MM.1S (cell line): Measurements from ENCODE around the gene TCF3.

ENCODE experiments used
- DNase-seq: peaks from one replicate; pipeline ENCODE4 v3.0.0-alpha.2; 2015
- H2AFZ ChIP-seq: fragments of 300-600 bp; sonication (generic); 2 replicates; pipeline ENCODE4 v1.6.0; 2016; ENCODE audit warnings: antibody characterized with exemption, low read length
- H3F3A ChIP-seq: fragments of 300-600 bp; sonication (generic); 2 replicates; pipeline ENCODE4 v1.6.1; 2016; ENCODE audit warnings: mild to moderate bottlenecking, antibody characterized with exemption, low read length, moderate library complexity, mixed read lengths; ENCODE audit not compliant: insufficient read depth
- H3K27ac ChIP-seq: fragments of 300-600 bp; sonication (generic); 2 replicates; pipeline ENCODE4 v1.5.1; 2016; ENCODE audit warnings: mild to moderate bottlenecking, low read length
- H3K27me3 ChIP-seq: fragments of 300-600 bp; sonication (generic); replicated peaks from 2 replicates; pipeline ENCODE4 v1.6.0; 2016; ENCODE audit warnings: low read length; ENCODE audit not compliant: insufficient read depth
- H3K36me3 ChIP-seq: fragments of 300-600 bp; sonication (generic); replicated peaks from 2 replicates; pipeline ENCODE4 v1.6.1; 2016; ENCODE audit warnings: mild to moderate bottlenecking, low read length, mixed read lengths; ENCODE audit not compliant: insufficient read depth
- H3K4me1 ChIP-seq: fragments of 300-600 bp; sonication (generic); 2 replicates; pipeline ENCODE4 v1.6.1; 2016; ENCODE audit warnings: low read length, mixed read lengths
- H3K4me2 ChIP-seq: fragments of 300-600 bp; sonication (generic); 2 replicates; pipeline ENCODE4 v1.6.0; 2016; ENCODE audit warnings: low read depth, low read length
- H3K4me3 ChIP-seq: fragments of 300-600 bp; sonication (generic); 2 replicates; pipeline ENCODE4 v1.5.1; 2016; ENCODE audit warnings: low read length, mixed read lengths
- H3K79me2 ChIP-seq: fragments of 300-600 bp; sonication (generic); 2 replicates; pipeline ENCODE4 v1.6.1; 2016; ENCODE audit warnings: mixed run types, low read length, mixed read lengths
- H3K9ac ChIP-seq: fragments of 300-600 bp; sonication (generic); 2 replicates; pipeline ENCODE4 v1.6.1; 2016; ENCODE audit warnings: low read length, mixed read lengths
- H3K9me2 ChIP-seq: fragments of 300-600 bp; sonication (generic); replicated peaks from 2 replicates; pipeline ENCODE4 v1.6.1; 2016; ENCODE audit warnings: mild to moderate bottlenecking, low read length, mixed read lengths; ENCODE audit not compliant: insufficient read depth
- H3K9me3 ChIP-seq: fragments of 300-600 bp; sonication (generic); replicated peaks from 2 replicates; pipeline ENCODE4 v1.6.1; 2016; ENCODE audit warnings: mild to moderate bottlenecking, low read length, mixed read lengths; ENCODE audit not compliant: insufficient read depth
- H4K20me1 ChIP-seq: fragments of 300-600 bp; sonication (generic); 2 replicates; pipeline ENCODE4 v1.6.1; 2016; ENCODE audit warnings: mild to moderate bottlenecking, low read length, moderate library complexity, mixed read lengths; ENCODE audit not compliant: insufficient read depth
- CTCF ChIP-seq: fragments of 300-600 bp; sonication (generic); IDR thresholded peaks from 2 replicates; pipeline ENCODE4 v1.5.1; 2016; ENCODE audit warnings: antibody characterized with exemption, low read length, mixed read lengths
- EZH2 ChIP-seq: fragments of 300-600 bp; sonication (generic); optimal IDR thresholded peaks from 2 replicates; pipeline ENCODE3; 2017; ENCODE audit warnings: low read depth, mild to moderate bottlenecking, antibody characterized with exemption, low read length, mixed read lengths
- EZH2phosphoT487 ChIP-seq: fragments of 300-600 bp; sonication (generic); IDR thresholded peaks from 2 replicates; pipeline ENCODE4 v1.6.1; 2018; ENCODE audit warnings: antibody characterized with exemption, low read length

Gene TCF3

GRCh38 chr19:1576242-1577089 is 75.9 kb downstream of the TCF3 start:
- Histone ChIP-seq H4K20me1 (no peaks in the 10 kb centered on the region), H3K36me3 (no peaks in the 10 kb centered on the region; the same call in 1 of the 2 replicates)

GRCh38 chr19:1575323-1576241 is 76.8 kb downstream of the TCF3 start:
- no peak overlapping the region for H3K4me2 ChIP-seq

More at GRCh38 chr19:1576242-1577089, 75.9 kb downstream of the TCF3 start:
- peaks cover 14% of the 10 kb centered on the region for H3K27me3 ChIP-seq
- H3K9me2 ChIP-seq: no peaks in the 10 kb centered on the region
- DNase-seq: no peak
- H3K27ac ChIP-seq: no peak overlapping the region
- no peaks in the 10 kb centered on the region for H3K9me3 ChIP-seq
- H3K4me1 ChIP-seq: no peaks in the 10 kb centered on the region
- H3K9ac ChIP-seq: no peak overlapping the region
- H3K79me2 ChIP-seq: no peaks in the 10 kb centered on the region
- TF ChIP-seq EZH2phosphoT487 (no peak), CTCF (no peak)
- H3K4me2 ChIP-seq: no peak overlapping the region
- H3F3A ChIP-seq: no peaks in the 10 kb centered on the region
- no peak overlapping the region for H2AFZ ChIP-seq
- H3K4me3 ChIP-seq: no peak overlapping the region

More at GRCh38 chr19:1575323-1576241, 76.8 kb downstream of the TCF3 start:
- TF ChIP-seq EZH2 (no peak), EZH2phosphoT487 (no peak), CTCF (no peak)
- H3F3A ChIP-seq: no peaks in the 10 kb centered on the region
- H3K27me3 ChIP-seq: peaks cover 23% of the 10 kb centered on the region
- no peak overlapping the region for H2AFZ ChIP-seq
- H3K9me2 ChIP-seq: no peaks in the 10 kb centered on the region
- H3K4me1 ChIP-seq: no peaks in the 10 kb centered on the region
- no peak for DNase-seq
- H4K20me1 ChIP-seq: no peaks in the 10 kb centered on the region
- H3K9me3 ChIP-seq: no peaks in the 10 kb centered on the region
- H3K36me3 ChIP-seq: no peaks in the 10 kb centered on the region; the same call in 1 of the 2 replicates
- H3K79me2 ChIP-seq: no peaks in the 10 kb centered on the region
- H3K4me3 ChIP-seq: no peak overlapping the region
- no peak overlapping the region for H3K9ac ChIP-seq
- H3K27ac ChIP-seq: no peak overlapping the region
